ENCODE measurements around the gene TMEM232. TPM values are rescaled to one million over a fixed set of nuclear protein-coding genes. Genes with fewer than 3 reads are reported as not detected.

The TMEM232 gene
- polyA plus RNA-seq, 4 donors, result 5.8 to 9.3 (median 7.9) TPM

DNA sequence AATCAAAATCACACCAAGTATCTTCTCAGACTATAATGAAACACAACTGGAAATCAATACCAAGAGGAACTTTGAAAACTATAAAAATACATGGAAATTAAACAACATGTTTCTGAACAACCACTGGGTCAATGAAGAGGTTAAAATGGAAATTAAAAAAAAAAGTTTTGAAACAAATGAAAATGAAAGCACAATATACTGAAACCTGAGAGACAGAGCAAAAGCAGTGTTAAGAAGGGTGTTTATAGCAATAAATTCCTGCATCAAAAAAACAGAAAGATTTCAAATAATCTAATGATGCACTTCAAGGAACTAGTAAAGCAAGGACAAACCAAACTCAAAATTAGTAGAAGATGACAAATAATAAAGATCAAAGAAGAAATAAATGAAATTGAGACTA, 92.0 kb downstream of the TMEM232 start:
- DNase-seq (ENCODE audit: low read depth in 4 of 4, low spot score in 3 of 4), result no peak

DNA sequence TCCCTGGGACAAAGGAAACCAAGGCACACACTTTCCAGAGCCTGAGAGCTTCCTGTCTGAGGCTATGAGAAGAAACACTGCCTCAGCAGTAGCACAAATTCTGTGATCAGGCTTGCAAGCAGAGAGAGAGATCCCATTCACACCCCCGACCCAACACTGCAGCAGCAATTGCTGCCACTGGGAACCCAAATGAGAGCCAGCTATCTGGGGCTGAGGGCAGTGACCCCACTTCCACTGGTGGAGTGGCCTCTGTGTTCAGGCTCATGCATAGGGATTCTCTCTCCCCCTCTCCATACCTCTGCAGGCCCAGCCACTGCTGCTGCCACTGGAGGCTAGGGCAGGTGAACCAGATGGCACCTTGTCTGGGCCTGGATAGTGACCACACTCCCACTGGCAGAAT, 95.2 kb downstream of the TMEM232 start:
- no peak for DNase-seq (ENCODE audit: low read depth in 4 of 4, low spot score in 3 of 4)

DNA sequence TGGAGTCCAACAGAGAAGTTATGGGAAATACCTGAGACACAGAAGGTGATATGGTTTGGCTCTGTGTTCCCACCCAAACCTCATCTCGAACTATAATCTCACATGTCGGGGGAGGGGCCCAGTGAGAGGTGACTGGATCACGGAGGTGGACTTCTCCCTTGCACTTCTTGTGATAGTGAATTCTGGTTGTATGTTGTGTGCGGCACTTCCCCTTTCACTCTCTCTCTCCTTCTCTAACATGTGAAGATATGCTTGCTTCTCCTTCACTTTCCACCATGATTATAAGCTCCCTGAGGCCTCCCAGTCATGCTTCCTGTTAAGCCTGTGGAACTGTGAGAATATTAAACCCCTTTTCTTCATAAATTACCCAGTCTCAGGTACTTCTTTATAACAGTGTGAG, 96.1 kb downstream of the TMEM232 start:
- DNase-seq (ENCODE audit: low read depth in 4 of 4, low spot score in 3 of 4), result no peak

DNA sequence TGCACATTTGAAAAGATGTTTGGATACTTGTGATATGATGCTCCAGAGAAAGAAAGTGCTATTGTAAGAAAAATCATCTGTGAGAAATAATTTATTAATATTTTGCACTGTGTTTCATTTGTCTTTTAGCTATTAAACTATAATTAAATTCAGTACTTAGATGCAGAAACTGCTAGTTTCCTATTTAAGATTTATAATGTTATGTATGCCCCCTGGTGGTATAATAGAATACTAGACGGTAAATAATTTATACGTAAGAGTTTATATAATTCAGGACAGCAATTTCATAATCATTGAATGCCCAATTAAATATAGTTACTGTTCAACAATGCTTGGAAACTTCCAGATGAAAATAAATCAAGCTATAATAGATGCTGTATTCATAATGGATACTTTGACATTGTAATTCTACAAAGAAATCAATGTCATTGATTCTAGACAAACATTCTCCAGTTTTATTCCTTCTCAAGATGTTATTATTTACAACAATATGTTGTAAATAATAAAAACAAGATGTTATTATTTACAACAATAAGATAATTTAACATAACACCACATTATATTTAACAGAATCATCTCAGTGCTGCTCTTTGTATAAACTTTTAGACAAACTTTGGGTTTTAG, 101.0 kb downstream of the TMEM232 start:
- peak in 2 of 4 donors; percentile 10 to 13 for DNase-seq (ENCODE audit: low read depth in 4 of 4, low spot score in 3 of 4)

DNA sequence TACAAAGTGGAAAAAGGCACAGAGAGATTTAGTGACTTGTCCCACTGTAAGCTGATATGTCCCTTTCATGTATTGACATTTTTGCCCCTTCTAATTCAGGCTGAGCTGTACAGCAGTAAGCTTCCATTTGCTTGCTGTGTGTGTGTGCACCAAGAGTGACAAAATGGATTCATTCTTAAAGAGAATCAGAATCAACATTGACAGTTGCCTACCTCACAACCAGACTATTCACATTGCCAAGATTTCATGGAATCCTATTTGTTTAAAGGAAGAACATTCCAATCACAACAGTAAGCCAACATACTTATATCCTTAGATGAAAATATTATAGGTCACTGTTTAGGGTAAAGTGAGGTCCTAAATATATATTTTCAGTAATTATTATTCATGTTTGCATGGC, 102.6 kb downstream of the TMEM232 start:
- no peak for DNase-seq (ENCODE audit: low read depth in 4 of 4, low spot score in 3 of 4)

DNA sequence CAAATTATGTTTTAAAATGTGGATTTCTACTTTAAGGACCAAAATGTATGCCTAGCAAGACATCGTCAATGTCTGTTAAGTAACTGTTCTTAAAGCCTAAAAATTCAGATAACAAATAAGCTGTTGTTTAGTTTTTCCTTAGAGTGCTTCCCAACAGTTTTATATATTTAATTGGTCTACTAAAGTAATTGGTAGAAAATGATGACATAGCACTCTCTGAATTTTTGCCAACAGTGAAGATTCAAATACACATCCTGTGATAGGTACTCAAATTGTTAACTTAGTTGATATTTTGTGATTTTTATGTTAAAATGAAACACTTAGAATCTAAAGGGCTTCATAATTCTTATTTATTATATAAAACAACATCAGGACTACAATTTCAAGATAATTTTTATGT, 107.5 kb downstream of the TMEM232 start:
- no peak for DNase-seq (ENCODE audit: low read depth in 4 of 4, low spot score in 3 of 4)

DNA sequence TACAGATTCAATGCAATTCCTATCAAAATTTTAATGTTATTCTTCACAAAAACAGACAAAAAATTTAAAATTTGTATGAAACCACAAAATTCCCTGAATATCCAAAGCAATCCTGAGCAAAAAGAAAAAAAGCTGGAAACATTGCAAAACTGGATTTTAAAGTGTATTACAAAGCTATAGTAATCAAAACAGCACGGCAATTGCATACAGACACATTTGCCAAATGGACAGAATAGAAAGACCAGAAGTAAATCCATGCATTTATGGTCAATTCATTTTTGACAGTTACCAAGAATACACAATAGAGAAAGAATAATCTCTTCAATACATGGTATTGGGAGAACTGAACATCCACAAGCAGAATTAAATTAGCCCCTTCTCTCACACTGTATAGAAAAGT, 110.5 kb downstream of the TMEM232 start:
- no peak for DNase-seq (ENCODE audit: low read depth in 4 of 4, low spot score in 3 of 4)

DNA sequence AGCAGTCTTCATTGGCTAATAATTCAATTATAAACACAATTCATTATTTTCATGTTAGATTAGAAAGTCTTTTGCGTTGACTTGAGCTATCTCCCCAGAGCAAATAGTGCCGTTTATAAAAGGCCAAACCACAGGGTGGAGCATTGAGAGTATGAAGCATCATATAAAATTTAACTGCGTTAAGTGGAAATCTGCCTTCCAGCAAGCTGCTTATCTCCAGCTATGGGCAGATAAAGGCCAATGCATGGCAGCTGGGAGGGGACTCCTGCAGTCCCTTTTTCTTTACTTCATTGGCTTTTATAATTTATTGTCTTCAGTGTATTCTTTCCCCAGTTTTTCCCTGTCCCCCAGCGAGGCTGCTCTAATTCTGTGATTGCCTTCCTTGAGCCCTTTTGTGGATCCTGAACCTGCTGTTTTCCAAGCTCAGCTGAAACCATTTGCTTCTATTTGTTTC, 113.7 kb downstream of the TMEM232 start:
- no peak for DNase-seq (ENCODE audit: low read depth in 4 of 4, low spot score in 3 of 4)

DNA sequence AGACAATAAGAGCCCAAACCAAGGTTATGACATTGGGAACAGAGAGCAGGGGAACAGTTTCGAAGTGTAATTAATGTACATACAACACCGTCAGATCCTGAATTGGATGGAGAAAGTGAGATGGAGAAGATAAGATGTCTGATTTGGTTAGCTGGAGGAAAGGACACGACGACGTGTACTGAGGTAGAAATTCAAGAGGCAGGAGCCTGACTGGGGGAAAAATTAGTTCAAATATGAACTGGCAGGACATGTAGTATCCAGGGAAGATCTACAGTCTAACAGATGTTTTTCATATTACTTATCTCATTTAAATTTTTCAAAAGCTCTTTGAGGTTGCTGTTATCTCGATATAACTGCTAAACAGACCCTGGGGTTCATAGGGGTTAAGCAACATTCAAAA, 114.7 kb downstream of the TMEM232 start:
- DNase-seq (ENCODE audit: low read depth in 4 of 4, low spot score in 3 of 4), result no peak

DNA sequence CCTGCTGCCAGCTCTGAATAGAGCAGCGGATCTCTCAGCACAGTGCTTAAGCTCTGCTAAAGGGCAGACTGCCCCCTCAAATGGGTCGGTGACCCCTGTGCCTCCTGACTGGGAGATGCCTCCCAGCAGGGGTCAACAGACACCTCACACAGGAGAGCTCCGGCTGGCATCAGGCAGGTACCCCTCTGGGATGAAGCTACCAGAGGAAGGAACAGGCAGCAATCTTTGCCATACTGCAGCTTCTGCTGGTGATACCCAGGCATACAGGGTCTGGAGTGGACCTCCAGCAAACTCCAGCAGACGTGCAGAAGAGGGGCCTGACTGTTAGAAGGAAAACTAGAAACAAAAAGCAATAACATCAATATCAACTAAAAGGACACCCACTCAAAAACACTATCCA, 131.6 kb downstream of the TMEM232 start:
- no peak for DNase-seq (ENCODE audit: low read depth in 4 of 4, low spot score in 3 of 4)

DNA sequence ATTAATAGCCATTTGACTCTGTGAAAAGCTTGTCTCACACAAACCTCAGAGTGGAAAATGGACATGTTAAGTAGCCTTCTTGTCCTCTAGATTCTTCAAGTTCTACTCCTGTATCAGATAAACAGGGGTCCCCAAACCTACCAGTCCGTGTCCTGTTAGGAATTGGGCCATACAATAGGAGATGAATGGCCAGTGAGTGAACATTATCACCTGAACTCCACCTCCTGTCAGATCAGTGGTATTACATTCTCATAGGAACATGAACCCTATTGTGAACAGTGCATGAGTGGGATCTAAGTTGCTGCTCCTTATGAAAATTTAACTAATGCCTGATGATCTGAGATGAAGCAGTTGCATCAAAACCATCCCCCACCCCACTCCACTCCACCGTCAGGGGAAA, 136.3 kb downstream of the TMEM232 start:
- no peak for DNase-seq (ENCODE audit: low read depth in 4 of 4, low spot score in 3 of 4)

DNA sequence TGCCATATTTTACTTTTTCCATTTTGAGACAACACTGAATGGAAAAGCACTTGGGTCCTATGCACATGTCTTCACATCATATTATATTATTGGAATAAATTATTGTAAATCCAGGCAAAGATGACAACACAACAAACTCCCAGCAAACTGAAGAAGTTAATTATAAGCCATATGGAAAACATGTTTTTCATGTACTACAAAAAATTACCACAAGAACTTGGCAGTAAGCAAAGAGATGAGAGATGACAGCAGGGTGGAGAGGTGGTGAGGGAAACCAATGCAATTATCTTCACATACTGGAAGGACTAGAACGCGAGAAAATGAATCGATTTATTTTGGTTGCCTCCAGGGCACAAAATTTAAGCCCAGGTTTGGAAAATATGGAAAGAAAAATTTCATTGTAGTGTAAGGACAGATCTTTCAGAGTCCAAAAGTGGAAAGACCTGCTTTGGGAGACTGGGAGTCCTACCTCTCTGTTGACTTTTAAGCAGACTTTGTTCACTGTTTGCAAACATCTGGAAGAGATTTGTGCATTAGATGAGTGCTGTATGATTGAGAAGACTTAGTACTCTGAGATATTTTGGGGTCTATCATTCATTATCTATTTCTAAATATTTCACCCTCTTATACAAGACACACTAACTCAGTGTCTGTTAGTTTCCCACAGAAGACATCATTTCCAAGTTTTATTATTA, 138.0 kb downstream of the TMEM232 start:
- DNase-seq (ENCODE audit: low read depth in 4 of 4, low spot score in 3 of 4), result no peak

DNA sequence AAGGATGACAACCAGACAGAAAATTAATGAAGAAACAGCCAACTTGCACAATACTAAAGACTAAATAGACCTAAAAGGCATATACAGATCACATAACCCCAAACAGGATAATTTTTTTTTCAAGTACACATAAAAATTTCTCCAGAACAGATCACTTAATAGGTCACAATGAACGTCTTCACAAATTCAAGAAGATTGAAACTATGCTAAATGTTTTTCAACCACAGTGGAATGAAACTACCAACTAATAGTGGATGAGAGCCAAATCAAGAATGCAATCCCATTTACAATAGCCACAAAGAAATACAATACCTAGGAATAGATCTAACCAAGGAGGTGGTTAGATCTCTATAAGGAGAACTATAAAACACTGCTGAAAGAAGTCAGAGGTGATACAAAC, 145.8 kb downstream of the TMEM232 start:
- DNase-seq (ENCODE audit: low read depth in 4 of 4, low spot score in 3 of 4), result no peak

DNA sequence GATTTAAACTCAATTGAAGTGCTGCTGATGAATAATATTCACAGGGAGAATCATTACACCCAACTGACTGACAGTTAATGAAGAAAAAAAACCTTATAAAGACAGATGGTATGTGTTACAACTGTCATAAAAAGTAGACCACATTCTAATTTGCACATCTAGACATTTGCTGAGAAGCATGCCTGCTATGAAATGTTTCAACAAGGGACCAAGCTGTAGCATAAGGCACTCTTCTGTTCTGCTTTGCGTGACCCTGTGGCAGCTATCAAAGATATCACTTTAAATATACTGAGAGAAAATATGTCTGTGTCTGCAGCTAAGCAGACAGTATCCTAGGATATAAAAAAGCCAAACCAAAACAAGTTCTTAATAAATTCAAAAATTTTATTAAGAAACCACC, 153.7 kb downstream of the TMEM232 start:
- DNase-seq (ENCODE audit: low read depth in 4 of 4, low spot score in 3 of 4), result no peak

DNA sequence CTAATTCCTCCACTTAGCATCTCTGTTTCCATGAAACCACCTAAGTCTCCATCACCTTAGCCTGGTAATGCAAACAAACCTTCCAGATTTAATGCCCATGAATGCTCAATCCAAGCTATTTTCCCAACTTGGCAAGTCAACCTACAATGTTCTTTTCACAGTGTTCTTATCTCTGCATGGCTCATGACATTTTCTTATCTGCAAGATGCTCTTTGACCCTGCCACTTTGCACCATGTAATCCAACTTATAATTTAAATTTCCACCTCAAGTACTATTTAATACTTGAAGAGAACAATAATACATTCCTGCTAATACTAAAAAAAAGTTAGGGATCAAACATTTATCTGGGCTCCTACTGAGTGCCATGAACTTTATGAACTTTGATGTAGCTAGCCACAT, 164.3 kb downstream of the TMEM232 start:
- DNase-seq (ENCODE audit: low read depth in 4 of 4, low spot score in 3 of 4), result no peak

DNA sequence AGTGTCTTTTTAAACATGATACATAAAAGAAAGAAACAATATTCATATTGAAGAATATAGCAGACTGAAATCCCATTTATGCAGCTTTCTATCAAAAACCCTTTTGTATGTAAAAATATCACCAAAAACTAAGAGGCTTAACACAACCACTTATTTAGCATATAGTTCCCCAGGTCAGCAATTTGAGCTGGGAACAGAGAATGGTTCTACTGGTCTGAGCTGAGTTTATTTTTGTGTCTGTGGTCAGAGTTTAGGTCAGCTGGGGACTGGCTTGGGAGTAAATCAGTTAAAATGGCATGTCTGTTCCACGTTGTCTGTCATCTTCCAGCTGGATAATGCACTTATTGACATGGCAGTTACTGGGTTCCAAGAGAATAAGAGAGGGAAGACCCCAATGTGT, 165.0 kb downstream of the TMEM232 start:
- DNase-seq (ENCODE audit: low read depth in 4 of 4, low spot score in 3 of 4), result no peak

DNA sequence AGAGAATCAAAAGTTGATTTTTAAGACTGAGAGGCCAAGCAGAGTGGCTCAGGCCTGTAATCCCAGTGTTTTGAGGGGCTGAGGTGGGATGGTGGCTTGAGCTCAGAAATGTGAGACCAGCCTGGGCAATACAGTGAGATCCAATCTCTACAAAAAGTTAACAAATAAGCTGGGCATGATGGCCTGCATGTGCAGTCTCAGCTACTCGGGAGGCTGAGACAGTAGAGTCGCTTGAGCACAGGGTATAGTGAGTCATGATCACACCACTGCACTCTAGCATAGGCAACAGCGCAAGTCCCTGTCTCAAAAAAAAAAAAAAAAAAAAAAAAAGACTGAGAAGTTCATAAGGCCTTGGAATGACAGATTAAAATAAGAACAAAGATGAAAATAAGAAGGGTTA, 177.2 kb downstream of the TMEM232 start:
- no peak for DNase-seq (ENCODE audit: low read depth in 4 of 4, low spot score in 3 of 4)

DNA sequence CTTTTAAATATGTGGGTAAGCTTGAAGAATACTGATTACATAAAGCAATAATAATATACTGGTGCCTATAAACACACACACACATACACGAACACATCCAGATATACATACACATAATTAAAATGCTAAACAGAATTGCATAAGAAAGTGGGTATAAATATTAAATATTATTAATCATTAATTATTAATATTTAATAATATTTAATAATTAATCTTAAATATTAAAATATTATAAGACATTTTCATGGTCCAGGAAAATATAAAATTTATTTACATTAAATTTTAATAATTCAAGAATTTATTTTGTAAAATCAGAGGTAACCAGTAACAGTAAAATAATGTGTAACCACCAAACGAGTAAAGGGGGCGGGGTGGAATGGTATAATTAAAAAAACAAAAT, 178.3 kb downstream of the TMEM232 start:
- DNase-seq (ENCODE audit: low read depth in 4 of 4, low spot score in 3 of 4), result no peak

DNA sequence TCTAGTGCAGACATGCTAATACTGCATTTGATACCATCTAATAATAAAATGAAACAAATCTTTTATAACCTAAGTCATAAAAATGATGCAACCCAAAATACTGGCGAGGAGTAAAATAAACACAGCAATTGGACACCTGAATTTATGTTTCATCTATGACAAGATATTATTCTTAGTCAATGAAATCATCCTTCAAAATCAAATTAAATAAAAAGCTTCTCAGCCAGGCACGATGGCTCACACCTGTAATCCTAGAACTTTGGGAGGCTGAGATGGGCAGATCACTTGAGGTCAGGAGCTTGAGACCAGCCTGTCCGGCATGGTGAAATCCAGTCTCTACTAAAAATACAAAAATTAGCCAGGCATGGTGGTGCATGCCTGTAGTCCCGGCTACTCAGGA, 179.0 kb downstream of the TMEM232 start:
- no peak for DNase-seq (ENCODE audit: low read depth in 4 of 4, low spot score in 3 of 4)

DNA sequence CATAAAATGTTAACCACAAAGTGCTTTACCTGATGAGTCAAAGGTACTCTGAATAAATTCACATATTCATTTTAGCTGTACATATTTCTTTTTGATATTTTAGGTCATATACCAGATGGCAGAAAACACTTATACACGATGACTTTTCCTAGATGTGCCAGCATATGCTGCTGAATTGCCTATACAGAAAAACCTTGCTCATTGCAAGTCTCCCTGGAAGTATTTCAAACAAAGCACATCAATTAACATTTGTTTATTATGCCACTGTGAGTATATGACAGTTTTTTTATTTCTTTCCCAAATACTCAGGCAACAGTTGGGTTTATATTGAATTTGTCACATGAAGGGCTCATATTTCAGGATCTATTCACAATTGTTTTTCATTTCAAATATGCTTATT, 180.8 kb downstream of the TMEM232 start:
- no peak for DNase-seq (ENCODE audit: low read depth in 4 of 4, low spot score in 3 of 4)

DNA sequence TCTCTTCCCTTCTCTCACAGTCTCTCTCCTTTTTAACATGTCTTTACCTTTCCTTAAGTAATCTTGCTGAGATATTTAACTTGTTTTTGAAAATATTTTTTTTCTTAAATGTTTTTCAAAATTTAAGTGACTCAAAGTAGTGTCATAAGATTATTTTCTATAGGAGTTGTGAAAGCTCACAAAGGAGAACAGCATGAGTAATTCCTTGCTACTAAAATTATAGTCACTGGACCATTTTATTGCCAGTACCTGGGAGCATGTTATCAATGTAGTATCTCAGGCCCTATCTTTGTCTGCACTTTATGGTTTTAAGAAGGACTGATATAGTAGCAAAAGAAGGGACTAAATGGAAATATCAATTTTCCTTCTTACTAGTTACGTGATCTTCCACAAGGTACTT, 181.9 kb downstream of the TMEM232 start:
- DNase-seq (ENCODE audit: low read depth in 4 of 4, low spot score in 3 of 4), result no peak

DNA sequence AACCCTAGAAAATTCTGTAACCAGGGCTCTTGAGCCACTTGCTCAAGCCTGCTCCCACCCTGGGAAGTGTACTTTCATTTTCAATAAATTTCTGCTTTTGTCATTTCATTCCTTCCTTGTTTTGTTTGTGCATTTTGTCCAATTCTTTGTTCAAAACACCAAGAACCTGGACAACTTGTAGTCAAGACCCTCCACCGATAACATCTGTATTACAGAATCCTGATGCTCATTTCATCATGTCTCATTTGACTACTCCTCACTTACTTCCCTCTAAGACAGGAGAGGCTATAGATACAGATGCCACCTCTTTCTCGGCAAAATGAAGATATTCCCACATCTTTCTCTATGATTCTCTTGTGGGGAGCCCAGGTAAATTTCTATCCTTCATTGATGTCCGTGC, 183.5 kb downstream of the TMEM232 start:
- no peak for DNase-seq (ENCODE audit: low read depth in 4 of 4, low spot score in 3 of 4)
